GM12874 (cell line): Measurements from ENCODE around the gene RHCG.

Experiments
- TF ChIP-seq, protein P1 (sequence below): IDR thresholded peaks from 2 replicates; pipeline ENCODE4 v1.5.1; 2011; ENCODE audit warnings: low read depth, mild to moderate bottlenecking, control low read depth, low read length, moderate library complexity; ENCODE audit not compliant: insufficient read depth

The RHCG gene

DNA sequence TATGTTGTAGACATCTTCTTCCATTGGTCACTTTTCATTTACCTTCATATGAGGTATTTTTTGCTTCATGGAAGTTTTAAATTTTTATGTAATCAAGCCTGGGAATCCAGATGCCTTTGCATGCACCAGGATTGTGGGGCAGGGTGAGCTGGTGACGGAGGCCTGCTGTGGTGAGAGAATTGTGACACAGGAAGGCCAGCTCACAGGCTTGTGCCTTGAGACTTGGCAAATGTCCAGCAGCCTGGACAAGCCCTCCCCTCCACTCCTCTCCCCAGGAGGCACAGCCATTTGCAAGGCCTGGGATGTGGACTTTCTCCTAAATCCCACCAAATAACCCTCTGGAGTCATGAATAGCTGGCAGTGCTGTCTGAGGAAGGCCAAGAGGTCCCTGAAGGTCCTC, 67.4 kb downstream of the RHCG start:
- TF ChIP-seq, protein P1, sequence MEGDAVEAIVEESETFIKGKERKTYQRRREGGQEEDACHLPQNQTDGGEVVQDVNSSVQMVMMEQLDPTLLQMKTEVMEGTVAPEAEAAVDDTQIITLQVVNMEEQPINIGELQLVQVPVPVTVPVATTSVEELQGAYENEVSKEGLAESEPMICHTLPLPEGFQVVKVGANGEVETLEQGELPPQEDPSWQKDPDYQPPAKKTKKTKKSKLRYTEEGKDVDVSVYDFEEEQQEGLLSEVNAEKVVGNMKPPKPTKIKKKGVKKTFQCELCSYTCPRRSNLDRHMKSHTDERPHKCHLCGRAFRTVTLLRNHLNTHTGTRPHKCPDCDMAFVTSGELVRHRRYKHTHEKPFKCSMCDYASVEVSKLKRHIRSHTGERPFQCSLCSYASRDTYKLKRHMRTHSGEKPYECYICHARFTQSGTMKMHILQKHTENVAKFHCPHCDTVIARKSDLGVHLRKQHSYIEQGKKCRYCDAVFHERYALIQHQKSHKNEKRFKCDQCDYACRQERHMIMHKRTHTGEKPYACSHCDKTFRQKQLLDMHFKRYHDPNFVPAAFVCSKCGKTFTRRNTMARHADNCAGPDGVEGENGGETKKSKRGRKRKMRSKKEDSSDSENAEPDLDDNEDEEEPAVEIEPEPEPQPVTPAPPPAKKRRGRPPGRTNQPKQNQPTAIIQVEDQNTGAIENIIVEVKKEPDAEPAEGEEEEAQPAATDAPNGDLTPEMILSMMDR: no peak

DNA sequence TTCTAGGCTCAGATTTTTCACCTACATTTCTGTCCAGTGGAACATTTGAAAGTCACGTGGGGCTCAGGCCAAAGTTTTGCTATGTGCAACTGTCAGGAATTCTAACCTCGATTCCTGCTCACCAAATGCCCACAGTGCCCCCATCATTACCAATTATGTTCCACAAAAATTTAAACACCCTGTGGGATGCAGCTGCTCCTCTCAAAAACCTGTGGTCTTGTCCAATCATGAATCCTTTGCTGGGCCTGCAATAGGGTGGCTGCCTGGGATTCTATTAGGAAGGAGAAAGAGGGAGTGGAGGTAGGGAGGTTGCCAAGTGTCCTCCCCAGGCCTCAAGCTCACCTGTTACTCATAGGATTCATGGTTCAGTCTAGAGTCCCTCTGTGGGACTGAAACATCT, 68.1 kb downstream of the RHCG start:
- TF ChIP-seq, protein P1: no peak

DNA sequence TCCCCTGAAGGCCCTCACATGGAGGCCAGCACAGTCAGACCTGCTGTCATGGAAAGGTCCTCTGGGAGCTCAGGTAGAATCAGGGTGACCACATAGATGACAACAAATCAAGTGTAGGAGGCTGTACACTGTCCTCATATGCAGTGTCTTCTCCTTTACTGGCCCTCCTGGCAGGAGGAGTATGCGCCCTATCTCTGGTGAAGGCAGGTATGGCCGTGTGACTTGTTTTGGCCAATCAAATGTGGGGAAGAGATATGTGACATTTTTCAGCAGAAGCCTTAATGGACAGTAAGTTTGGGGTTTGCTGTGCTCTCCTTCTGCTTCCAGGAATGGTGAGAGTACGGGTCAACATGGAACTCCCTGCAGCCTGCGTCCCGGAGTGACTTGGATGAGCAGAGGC, 69.9 kb downstream of the RHCG start:
- TF ChIP-seq, protein P1: no peak

DNA sequence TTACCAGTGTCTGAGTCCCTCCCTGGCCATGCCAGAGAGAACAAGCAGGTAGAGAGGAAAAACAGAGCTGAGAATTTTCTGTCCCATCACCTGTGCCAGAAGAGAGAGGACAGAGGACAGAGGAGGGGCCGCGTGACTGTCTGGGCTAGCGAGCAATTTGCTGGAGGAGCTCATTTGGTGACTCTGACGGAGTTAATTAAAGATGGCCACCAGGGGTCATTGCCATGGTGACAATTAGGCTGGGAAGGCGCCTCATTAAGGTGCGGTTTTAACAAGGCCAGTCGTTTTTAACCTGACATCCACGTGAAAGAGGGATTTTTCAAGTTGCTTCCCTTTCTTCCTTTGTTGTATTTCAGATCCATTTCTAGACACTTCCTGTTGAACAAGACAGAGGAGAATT, 72.4 kb downstream of the RHCG start:
- TF ChIP-seq, protein P1: no peak
